NCI-H446 (cell line): ENCODE results near the gene CEACAM20.
"Not testable (repeated sequence)": the region's sequence is repeated elsewhere in the genome, so short reads cannot be mapped to it uniquely, and the experiment has no call there.

Experiments
- DNase-seq, 2 experiments: peaks; one replicate each; lab custom pipeline; 2025; lab: John Stamatoyannopoulos, UW

The CEACAM20 gene

GRCh38 chr19:44476559-44477408, 52.7 kb downstream of the CEACAM20 start:
- DNase-seq: no peak

DNA sequence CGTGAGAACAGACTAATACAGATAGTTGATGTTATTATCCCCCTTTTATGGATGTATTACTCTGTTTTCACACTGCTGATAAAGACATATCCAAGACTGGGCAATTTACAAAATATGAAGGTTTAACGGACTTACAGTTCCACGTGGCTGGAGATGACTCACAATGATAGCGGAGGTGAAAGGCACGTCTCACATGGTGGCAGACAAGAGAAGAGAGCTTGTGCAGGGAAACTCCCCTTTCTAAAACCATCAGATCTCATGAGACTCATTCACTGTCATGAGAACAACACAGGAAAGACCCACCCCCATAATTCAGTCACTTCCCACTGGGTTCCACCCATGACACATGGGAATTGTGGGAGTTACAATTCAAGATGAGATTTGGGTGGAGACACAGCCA, 60.7 kb downstream of the CEACAM20 start:
- DNase-seq: not testable (repeated sequence)

GRCh38 chr19:44462600-44463286, 66.7 kb downstream of the CEACAM20 start:
- not testable (repeated sequence) for DNase-seq
